GM23248 (cell line): ENCODE results near the gene DNHD1. TPM values are rescaled to one million over a fixed set of nuclear protein-coding genes. Genes with fewer than 3 reads are reported as not detected.

Experiments
- DNase-seq: peaks from one replicate; pipeline ENCODE4 v3.0.0-alpha.2; 2015
- H2AFZ ChIP-seq: fragments of 200-600 bp; sonication (generic); 2 replicates; pipeline ENCODE4 v1.6.1; 2016; ENCODE audit warnings: antibody characterized with exemption
- H3F3A ChIP-seq: fragments of 200-600 bp; sonication (generic); 2 replicates; pipeline ENCODE4 v1.6.1; 2016; ENCODE audit warnings: mild to moderate bottlenecking, antibody characterized with exemption, mixed run types; ENCODE audit not compliant: insufficient read depth
- H3K27ac ChIP-seq: fragments of 200-600 bp; sonication (generic); 2 replicates; pipeline ENCODE4 v1.5.1; 2016; ENCODE audit warnings: mild to moderate bottlenecking
- H3K27me3 ChIP-seq: fragments of 200-600 bp; sonication (generic); replicated peaks from 2 replicates; pipeline ENCODE4 v1.6.1; 2016; ENCODE audit warnings: mild to moderate bottlenecking; ENCODE audit not compliant: insufficient read depth
- H3K36me3 ChIP-seq: fragments of 200-600 bp; sonication (generic); 2 replicates; pipeline ENCODE4 v1.6.1; 2016; ENCODE audit warnings: low read depth, mild to moderate bottlenecking
- H3K4me1 ChIP-seq: fragments of 200-600 bp; sonication (generic); 2 replicates; pipeline ENCODE4 v1.6.1; 2016; ENCODE audit warnings: mild to moderate bottlenecking; ENCODE audit not compliant: insufficient read depth
- H3K4me2 ChIP-seq: fragments of 200-600 bp; sonication (generic); one replicate; pipeline ENCODE4 v1.6.1; 2016; ENCODE audit warnings: mild to moderate bottlenecking; ENCODE audit not compliant: unreplicated experiment
- H3K4me3 ChIP-seq: fragments of 200-600 bp; sonication (generic); 2 replicates; pipeline ENCODE4 v1.5.1; 2016; ENCODE audit warnings: mild to moderate bottlenecking
- H3K79me2 ChIP-seq: fragments of 200-600 bp; sonication (generic); 2 replicates; pipeline ENCODE4 v1.6.1; 2016; ENCODE audit warnings: mild to moderate bottlenecking; ENCODE audit not compliant: insufficient read depth
- H3K9ac ChIP-seq: fragments of 200-600 bp; sonication (generic); 2 replicates; pipeline ENCODE4 v1.6.1; 2016; ENCODE audit warnings: mild to moderate bottlenecking
- H3K9me2 ChIP-seq: fragments of 200-600 bp; sonication (generic); 2 replicates; pipeline ENCODE4 v1.6.1; 2016; ENCODE audit warnings: mixed run types, mild to moderate bottlenecking, moderate library complexity; ENCODE audit not compliant: insufficient read depth
- H3K9me3 ChIP-seq: fragments of 200-600 bp; sonication (generic); one replicate; pipeline ENCODE4 v1.6.1; 2017; ENCODE audit warnings: low read depth
- H4K20me1 ChIP-seq: fragments of 200-600 bp; sonication (generic); 2 replicates; pipeline ENCODE4 v1.6.0; 2016; ENCODE audit not compliant: insufficient read depth
- EZH2 ChIP-seq: fragments of 200-600 bp; sonication (generic); IDR thresholded peaks from 2 replicates; pipeline ENCODE4 v1.6.1; 2018; ENCODE audit warnings: antibody characterized with exemption, mild to moderate bottlenecking; ENCODE audit not compliant: insufficient read depth, poor library complexity, severe bottlenecking
- EZH2phosphoT487 ChIP-seq: fragments of 200-600 bp; sonication (generic); IDR thresholded peaks from 2 replicates; pipeline ENCODE4 v1.6.1; 2018; ENCODE audit warnings: antibody characterized with exemption, moderate library complexity, mild to moderate bottlenecking, low read depth; ENCODE audit not compliant: insufficient read depth
- WGBS, 2 experiments: methylation state at CpG; one replicate each; pipeline ENCODE4 v1.1.6; 2015 to 2017; ENCODE audit warnings: low lambda C conversion rate in 2 of 2, low coverage in 1 of 2; ENCODE audit errors: missing lambda C conversion rate in 2 of 2; 5-methylcytosine and 5-hydroxymethylcytosine counted together
- in situ Hi-C: fragments of 300-500 bp; cut with MboI; formaldehyde crosslinking; loops from 2 replicates; pipeline ENCODE4 v1.15.0; 2020
- polyA plus RNA-seq: library from polyadenylated mRNA; unstranded; fragments of >200 nt; fragmentation: Nextera tagmentation; extraction: Ambion mirVana; gene quantifications from 2 replicates; pipeline ENCODE4 v1.2.1, GENCODE V29; 2016
- total RNA-seq: library from RNA; depleted of rRNA; stranded (reverse); fragments of >200 nt; shearing (Covaris generic); gene quantifications from 2 replicates; pipeline ENCODE4 v1.2.3, GENCODE V29; 2014

DNHD1 gene
- total and polyA plus RNA-seq, 2 experiments from 2014 or later = 1.1 to 2.2 TPM

DNA sequence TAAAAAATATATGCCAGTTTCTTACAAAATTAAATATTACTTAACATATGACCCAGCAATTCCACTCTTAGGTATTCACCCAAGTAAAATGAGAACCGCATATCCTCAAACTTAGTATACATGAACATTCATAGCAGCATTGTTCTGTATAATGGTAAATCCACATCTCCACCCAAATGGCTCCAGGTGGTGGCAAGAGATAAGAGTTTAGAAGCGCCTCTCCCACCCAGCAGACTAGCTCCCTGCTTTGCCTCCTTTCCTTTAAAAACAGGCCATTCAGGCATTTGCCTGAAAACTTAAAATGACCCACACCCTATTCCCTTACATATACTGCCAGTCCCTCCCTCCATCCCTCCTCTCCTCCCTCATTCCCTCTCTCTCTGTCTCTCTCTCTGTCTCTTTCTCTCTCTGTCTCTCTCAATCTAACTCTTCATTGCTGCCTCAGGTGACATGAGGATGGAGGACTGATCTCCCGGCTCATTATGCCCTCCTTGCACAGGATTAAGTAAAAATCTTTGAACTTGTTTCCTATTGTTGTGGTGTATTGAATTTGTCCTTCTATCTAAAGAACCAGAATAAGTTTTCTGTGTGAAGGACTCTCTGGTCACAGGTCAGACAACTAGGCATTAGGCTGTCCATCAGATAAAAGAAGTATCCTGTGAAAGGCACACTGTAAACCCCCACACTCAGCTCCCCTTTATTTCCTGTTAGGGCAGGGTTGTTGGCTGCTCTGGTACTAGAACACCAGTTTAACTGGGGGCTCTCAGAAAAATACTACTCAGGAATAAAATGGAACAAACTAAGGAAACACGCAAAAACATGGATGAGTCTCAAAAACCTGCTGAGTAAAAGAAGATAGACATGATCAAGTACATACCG is 58.0 kb downstream of the DNHD1 start:
- Histone ChIP-seq H3K79me2 (no peaks in the 10 kb centered on the region), H3K9ac (no peak overlapping the region), H3F3A (no peaks in the 10 kb centered on the region), H3K9me3 (no peaks in the 10 kb centered on the region), H3K27ac (no peak overlapping the region), H3K27me3 (no peaks in the 10 kb centered on the region), H4K20me1 (no peaks in the 10 kb centered on the region), H3K4me1 (no peaks in the 10 kb centered on the region), H3K9me2 (no peaks in the 10 kb centered on the region), H3K4me3 (no peak overlapping the region), H2AFZ (no peak overlapping the region), H3K4me2 (no peak overlapping the region), H3K36me3 (no peaks in the 10 kb centered on the region)
- in situ Hi-C loops = no loop called here
- TF ChIP-seq EZH2 (no peak), EZH2phosphoT487 (no peak)
- WGBS, 2 experiments = 93 to 99% methylated on average over 5 of the region's 5 CpGs
- no peak for DNase-seq

DNA sequence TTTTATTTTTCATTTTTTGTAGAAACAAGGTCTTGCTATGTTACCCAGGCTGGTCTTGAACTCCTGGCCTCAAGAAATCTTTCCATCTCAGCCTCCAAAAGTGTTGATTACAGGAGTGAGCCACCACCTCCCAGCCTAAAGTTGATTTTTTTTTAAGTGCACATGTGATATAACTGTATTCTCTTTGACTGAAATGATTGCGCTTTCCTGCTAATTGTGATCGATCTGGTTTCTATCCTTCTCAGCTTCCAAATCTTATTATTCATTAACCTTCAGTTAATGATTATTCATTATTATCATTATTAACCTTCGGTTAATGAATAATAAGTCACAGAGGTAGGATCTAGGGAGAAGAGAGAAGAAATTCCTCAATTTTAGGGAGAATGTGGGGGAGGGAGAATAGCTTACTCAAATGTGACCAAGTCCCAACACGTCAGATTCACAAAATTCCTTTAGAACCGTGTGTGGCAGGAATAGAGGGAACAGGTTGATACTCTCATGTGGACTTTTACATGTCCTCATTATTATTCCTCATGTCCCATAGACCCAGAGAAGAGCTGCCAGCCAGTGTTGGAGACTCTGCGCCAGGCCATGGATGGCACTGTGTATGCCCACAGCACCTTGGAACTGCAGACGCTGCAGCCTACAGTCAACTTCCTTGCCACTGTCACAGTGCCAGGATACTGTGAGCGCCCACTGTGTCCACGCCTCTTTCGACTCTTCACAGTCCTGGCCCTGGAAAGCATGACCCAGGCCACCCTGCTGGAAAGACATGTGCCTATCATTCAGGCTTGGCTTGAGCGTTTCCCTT is 59.3 kb downstream of the DNHD1 start:
- Histone ChIP-seq H3K4me2 (no peak overlapping the region), H3K27ac (no peak overlapping the region), H3K79me2 (no peaks in the 10 kb centered on the region), H3K27me3 (no peaks in the 10 kb centered on the region), H3K4me1 (no peaks in the 10 kb centered on the region), H3K9me2 (no peaks in the 10 kb centered on the region), H3K36me3 (no peaks in the 10 kb centered on the region), H3F3A (no peaks in the 10 kb centered on the region), H2AFZ (no peak overlapping the region), H3K9me3 (no peaks in the 10 kb centered on the region), H3K4me3 (no peak overlapping the region), H4K20me1 (no peaks in the 10 kb centered on the region), H3K9ac (no peak overlapping the region)
- TF ChIP-seq EZH2 = no peak
- TF ChIP-seq EZH2phosphoT487 = no peak
- WGBS, 2 experiments = 85 to 88% methylated on average over 11 of the region's 11 CpGs
- no peak for DNase-seq
- in situ Hi-C loops = no loop called here

GRCh38 chr11:6557063-6557462 is 60.0 kb downstream of the DNHD1 start:
- H3K27me3 ChIP-seq = no peaks in the 10 kb centered on the region
- no peaks in the 10 kb centered on the region for H3K4me1 ChIP-seq
- no peak overlapping the region for H3K27ac ChIP-seq
- H3K4me3 ChIP-seq = no peak overlapping the region
- WGBS, 2 experiments = 86 to 90% methylated on average over 11 of the region's 11 CpGs
- H3K4me2 ChIP-seq = no peak overlapping the region
- in situ Hi-C loops = no loop called here
- H3K9me3 ChIP-seq = no peaks in the 10 kb centered on the region
- H2AFZ ChIP-seq = no peak overlapping the region
- H3F3A ChIP-seq = no peaks in the 10 kb centered on the region
- H3K9ac ChIP-seq = no peak overlapping the region
- H3K79me2 ChIP-seq = no peaks in the 10 kb centered on the region
- H3K9me2 ChIP-seq = no peaks in the 10 kb centered on the region
- no peaks in the 10 kb centered on the region for H4K20me1 ChIP-seq
- DNase-seq = no peak
- H3K36me3 ChIP-seq = no peaks in the 10 kb centered on the region
- no peak for TF ChIP-seq EZH2phosphoT487
- no peak for TF ChIP-seq EZH2

DNA sequence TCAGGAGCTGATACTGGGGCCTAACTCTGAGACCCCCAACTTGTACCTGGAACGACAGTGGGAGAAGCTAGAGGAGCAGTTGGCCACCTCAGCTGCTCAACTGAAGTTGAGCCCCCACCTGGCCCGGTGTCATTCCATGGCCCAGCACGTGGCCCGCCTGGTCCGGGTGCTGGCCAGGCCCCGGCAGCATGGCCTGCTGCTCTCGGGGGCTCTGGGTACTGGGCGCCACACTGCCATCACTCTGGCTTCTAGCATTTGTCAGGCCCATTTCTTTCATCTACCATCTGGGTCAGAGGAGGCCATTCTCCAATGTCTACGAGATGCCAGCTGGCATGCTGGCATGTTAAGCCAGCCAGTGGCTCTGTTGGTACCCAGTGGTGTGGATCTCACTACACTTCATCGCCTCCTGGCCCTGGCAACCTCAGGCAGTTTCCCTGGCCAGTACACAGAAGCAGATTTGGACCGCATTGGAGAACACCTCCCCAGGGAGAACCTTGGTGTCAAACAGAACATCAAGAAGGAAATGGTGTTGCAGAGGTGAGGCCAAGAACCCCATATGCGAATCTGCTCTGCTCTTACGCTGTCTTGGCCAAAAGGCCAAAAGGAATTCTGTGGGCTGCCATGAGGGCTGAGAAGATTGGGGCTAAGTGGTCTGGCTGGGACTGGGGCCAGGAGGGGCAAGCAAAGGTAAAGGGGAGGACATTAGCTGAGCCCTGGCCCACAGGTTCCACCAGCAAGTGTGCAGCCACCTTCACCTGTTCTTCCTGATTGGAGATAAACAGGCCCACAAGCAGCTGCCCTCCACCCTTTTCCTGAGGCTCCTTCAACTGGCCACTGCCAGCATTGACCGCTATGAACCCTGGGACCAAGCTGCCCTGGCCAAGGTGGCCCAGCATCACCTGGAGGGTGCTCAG is 60.9 kb downstream of the DNHD1 start:
- H3F3A ChIP-seq = no peaks in the 10 kb centered on the region
- H3K27me3 ChIP-seq = no peaks in the 10 kb centered on the region
- H2AFZ ChIP-seq = no peak overlapping the region
- H3K4me2 ChIP-seq = no peak overlapping the region
- TF ChIP-seq EZH2 (no peak), EZH2phosphoT487 (no peak)
- H3K4me1 ChIP-seq = no peaks in the 10 kb centered on the region
- 80 to 84% methylated on average over 14 of the region's 14 CpGs for WGBS, 2 experiments
- no peaks in the 10 kb centered on the region for H3K36me3 ChIP-seq
- H3K9ac ChIP-seq = no peak overlapping the region
- in situ Hi-C loops = no loop called here
- H4K20me1 ChIP-seq = no peaks in the 10 kb centered on the region
- no peak overlapping the region for H3K27ac ChIP-seq
- no peaks in the 10 kb centered on the region for H3K9me3 ChIP-seq
- H3K4me3 ChIP-seq = no peak overlapping the region
- no peak for DNase-seq
- H3K79me2 ChIP-seq = no peaks in the 10 kb centered on the region
- H3K9me2 ChIP-seq = no peaks in the 10 kb centered on the region
